Breast epithelium (tissue), 3 donors: ENCODE data around the gene MECR.

Source experiments
- POLR2A ChIP-seq: fragments of 450-650 bp; IDR thresholded peaks from one replicate; pipeline ENCODE4 v1.6.1; 2016; ENCODE audit warnings: antibody characterized with exemption, mild to moderate bottlenecking, moderate library complexity
- POLR2AphosphoS5 ChIP-seq, 3 donors: sonication (generic); formaldehyde crosslinking; IDR thresholded peaks; one replicate each; pipeline ENCODE4 v1.6.1; 2017; ENCODE audit warnings: antibody characterized with exemption in 3 of 3

DNA sequence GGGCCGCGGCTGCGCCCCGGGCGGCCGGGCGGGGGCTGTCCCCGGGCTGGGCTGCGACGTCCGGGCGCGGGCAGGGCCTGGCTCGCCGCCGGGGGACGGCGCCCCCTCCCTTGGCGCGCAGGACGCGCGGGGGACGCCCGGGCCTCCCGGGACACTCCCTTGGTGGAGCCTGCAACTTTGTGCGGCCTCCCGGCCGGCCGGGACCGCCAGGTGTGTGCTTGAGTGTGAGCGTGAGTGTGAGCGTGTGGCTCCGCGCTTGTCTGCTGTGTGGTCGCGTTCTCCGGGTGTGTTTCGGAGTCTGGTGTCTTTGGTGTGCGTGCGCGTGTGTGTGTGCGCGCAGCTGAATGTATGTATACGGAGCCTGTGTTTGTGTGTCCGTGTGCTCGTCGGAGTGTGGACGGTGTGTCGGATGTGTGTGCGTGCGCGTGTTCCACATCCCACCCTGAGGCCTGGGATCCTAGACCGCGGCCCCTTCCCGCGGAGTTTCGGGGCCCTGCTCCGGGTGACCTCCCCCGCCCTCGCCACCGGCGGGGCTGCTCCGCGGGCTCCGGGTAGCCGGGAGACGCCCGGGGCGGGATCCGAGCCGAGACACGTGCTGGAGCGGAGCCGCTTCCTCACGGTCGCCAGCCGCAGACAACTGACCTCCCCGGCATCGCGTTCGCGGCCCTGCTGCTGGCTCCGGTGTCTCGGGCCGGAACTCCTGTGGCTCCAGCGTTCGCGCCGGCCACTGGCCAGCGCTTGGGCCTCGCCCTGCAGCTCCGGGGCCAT lies 7.3 kb upstream of the MECR start:
- peak in 2 of 3 donors; percentile 9 to 12 for TF ChIP-seq POLR2AphosphoS5 (IDR thresholded peaks at IDR 0.05)
- TF ChIP-seq POLR2A: no peak
